ENCODE data around the gene KBTBD8.

KBTBD8 gene

GRCh38 chr3:67034371-67034770 lies 36.3 kb downstream of the KBTBD8 start:
- peak in 1 of 2 experiments; percentile 11 for DNase-seq (ENCODE audit: low read depth in 2 of 2)

GRCh38 chr3:67037615-67038014 lies 39.5 kb downstream of the KBTBD8 start:
- DNase-seq (ENCODE audit: low read depth in 2 of 2), result no peak

- DNase-seq (ENCODE audit: low read depth in 2 of 2), result no peak
Measured at GRCh38 chr3:67044295-67044694, 46.2 kb downstream of the KBTBD8 start.

- no peak for DNase-seq (ENCODE audit: low read depth in 2 of 2)
Measured at GRCh38 chr3:67044955-67045354, 46.8 kb downstream of the KBTBD8 start.

- no peak for DNase-seq (ENCODE audit: low read depth in 2 of 2)
Measured at GRCh38 chr3:67045711-67046465, 47.8 kb downstream of the KBTBD8 start.

GRCh38 chr3:67047051-67047450 lies 48.9 kb downstream of the KBTBD8 start:
- DNase-seq (ENCODE audit: low read depth in 2 of 2), result no peak

- no peak for DNase-seq (ENCODE audit: low read depth in 2 of 2)
Measured at GRCh38 chr3:67048067-67048714, 50.1 kb downstream of the KBTBD8 start.

GRCh38 chr3:67048715-67049074 lies 50.6 kb downstream of the KBTBD8 start:
- no peak for DNase-seq (ENCODE audit: low read depth in 2 of 2)

- no peak for DNase-seq (ENCODE audit: low read depth in 2 of 2)
Measured at GRCh38 chr3:67059443-67059842, 61.3 kb downstream of the KBTBD8 start.
